DOHH2 (cell line): ENCODE data around the gene ITPRIPL2.

Source experiments
- CTCF ChIP-seq: fragments of 200-600 bp; sonication (generic); IDR thresholded peaks from one replicate; pipeline ENCODE4 v1.5.1; 2014; ENCODE audit warnings: antibody characterized with exemption, mild to moderate bottlenecking, low read depth, low read length; ENCODE audit not compliant: poor library complexity, severe bottlenecking
- EZH2phosphoT487 ChIP-seq: fragments of 200-600 bp; sonication (generic); IDR thresholded peaks from 2 replicates; pipeline ENCODE4 v1.6.1; 2017; ENCODE audit warnings: borderline replicate concordance, mild to moderate bottlenecking, antibody characterized with exemption, low read length, moderate library complexity, mixed read lengths

GRCh38 chr16:19143599-19143956, 29.8 kb downstream of the ITPRIPL2 start:
- TF ChIP-seq CTCF (no peak), EZH2phosphoT487 (no peak)
